Measurements from ENCODE around the gene CRISPLD2. TPM values are rescaled to one million over a fixed set of nuclear protein-coding genes. Genes with fewer than 3 reads are reported as not detected.

CRISPLD2 gene
- total and polyA plus RNA-seq, 9 of the 15 experiments (the other 6 are each of a cell fraction or from before 2014, with no cell fraction given) = 0.03 to 0.24 (median 0.04) TPM; not detected in 4

GRCh38 chr16:84808826-84809225 lies 11.0 kb upstream of the CRISPLD2 start:
- Histone ChIP-seq H3K4me1 (replicated peaks in 1 of 2; ENCODE audit: control insufficient read depth in 2 of 2, insufficient read depth in 2 of 2, low read length in 2 of 2) (peaks cover 7 to 8% of the 10 kb centered on the region in 2 experiments; a peak in 4 of 5 replicates), H3K9ac (ENCODE audit: insufficient read depth in 1 of 2, low read depth in 2 of 2, low read length in 2 of 2) (no peak overlapping the region), H3K27me3 (ENCODE audit: control insufficient read depth in 2 of 2, insufficient read depth in 2 of 2, low read length in 2 of 2) (peaks cover 33 to 48% of the 10 kb centered on the region in 2 experiments), H3K4me2 (ENCODE audit: insufficient read depth, low read length) (no peak overlapping the region), H3K9me1 (ENCODE audit: control insufficient read depth, insufficient read depth, low read length) (no peaks in the 10 kb centered on the region), H3K27ac (ENCODE audit: extremely low read depth, low read depth, low read length) (no peak overlapping the region), H4K20me1 (replicated peaks; ENCODE audit: control insufficient read depth, insufficient read depth, low read length) (no peaks in the 10 kb centered on the region), H3K36me3 (ENCODE audit: control insufficient read depth, insufficient read depth, low read length) (no peaks in the 10 kb centered on the region), H3K79me2 (ENCODE audit: control insufficient read depth, insufficient read depth, low read length) (no peaks in the 10 kb centered on the region), H3K9me3 (replicated peaks; ENCODE audit: control insufficient read depth, insufficient read depth, low read depth, low read length) (peaks cover 4% of the 10 kb centered on the region), H2AFZ (ENCODE audit: low read depth, low read length) (no peak overlapping the region), H3K4me3 (no peak overlapping the region)
- peak; percentile 67 for ATAC-seq
- peak; percentile 70; the same call in 1 of the 2 replicates for TF ChIP-seq CTBP1 (IDR thresholded peaks at IDR 0.05; ENCODE audit: borderline replicate concordance)
- TF ChIP-seq KHSRP (IDR thresholded peaks at IDR 0.05) = no peak
- peak in 1 of 2 experiments; percentile 22; a peak in 1 of 4 replicates for TF ChIP-seq RCOR1 (IDR thresholded peaks at IDR 0.05; ENCODE audit: borderline replicate concordance in 1 of 2, low read depth in 2 of 2, low read length in 2 of 2)
- TF ChIP-seq CUX1 (CRISPR knock-in tag; IDR thresholded peaks at IDR 0.05) = no peak
- TF ChIP-seq EGR1 (conservative IDR thresholded peaks at IDR 0.05) = peak; percentile 88
- peak; percentile 52 to 62 (median 55) for DNase-seq (ENCODE audit: extremely low read depth in 1 of 4, low spot score in 3 of 4)
- ChIA-PET CTCF (ENCODE audit: low intra/inter-chr PET ratio) (no interaction called here), POLR2A (interaction anchor here (1.1 kb wide), 1 partner anchor 11 kb away, joined by 4 read pairs; the partner anchor contains the start of gene CRISPLD2)
- FAIRE-seq = peak; percentile 35
- in situ Hi-C loops (cut with MboI) (no loop called here), intact Hi-C loops (cut with micrococcal nuclease) (no loop called here)
- 34% methylated on average over 8 of the region's 8 CpGs for WGBS (ENCODE audit: insufficient coverage, low coverage, missing lambda C conversion rate)
- no TSS peak for BruUV-seq (replicated peaks)
